Muscle of leg (tissue), 11 donors: ENCODE results near the gene MIEF1. TPM values are rescaled to one million over a fixed set of nuclear protein-coding genes. Genes with fewer than 3 reads are reported as not detected.

Experiments used
- DNase-seq: peaks from one replicate; pipeline ENCODE4 v3.0.0; 2013
- H3K27ac ChIP-seq: one replicate; pipeline ENCODE4 v1.5.1; 2013; ENCODE audit warnings: mild to moderate bottlenecking, low read length, control low read depth
- H3K27me3 ChIP-seq: one replicate; pipeline ENCODE4 v1.6.1; 2013; ENCODE audit warnings: low read length; ENCODE audit not compliant: control insufficient read depth, insufficient read depth
- H3K36me3 ChIP-seq: one replicate; pipeline ENCODE4 v1.6.1; 2013; ENCODE audit warnings: low read length; ENCODE audit not compliant: control insufficient read depth, insufficient read depth
- H3K4me1 ChIP-seq: one replicate; pipeline ENCODE4 v1.6.1; 2013; ENCODE audit warnings: low read length; ENCODE audit not compliant: control insufficient read depth, insufficient read depth
- H3K4me3 ChIP-seq: one replicate; pipeline ENCODE4 v1.5.1; 2013; ENCODE audit warnings: low read length, control low read depth
- H3K9me3 ChIP-seq: replicated peaks from 2 replicates; pipeline ENCODE4 v1.6.1; 2013; ENCODE audit warnings: low read depth, low read length; ENCODE audit not compliant: control insufficient read depth
- WGBS: methylation state at CpG from one replicate; pipeline ENCODE4 v1.1.5; 2013; ENCODE audit warnings: missing lambda C conversion rate; ENCODE audit not compliant: insufficient coverage; 5-methylcytosine and 5-hydroxymethylcytosine counted together
- polyA plus RNA-seq, 8 donors: library from polyadenylated mRNA; unstranded; fragments of 120-200 nt; gene quantifications; one replicate each; pipeline versions ENCODE4 v1.2.1 to v1.2.3, GENCODE V29; 2013; ENCODE audit warnings: inconsistent platforms in 1 of 8, low replicate concordance in 1 of 8; ENCODE audit not compliant: insufficient read length in 8 of 8, insufficient read depth in 1 of 8
- total RNA-seq: library from RNA; stranded (reverse); fragments of 120-200 nt; gene quantifications from one replicate; pipeline ENCODE4 v1.2.4, GENCODE V29; 2013

MIEF1 gene
- total and polyA plus RNA-seq, 9 donors, result 9.4 to 21.7 (median 18.0) TPM

DNA sequence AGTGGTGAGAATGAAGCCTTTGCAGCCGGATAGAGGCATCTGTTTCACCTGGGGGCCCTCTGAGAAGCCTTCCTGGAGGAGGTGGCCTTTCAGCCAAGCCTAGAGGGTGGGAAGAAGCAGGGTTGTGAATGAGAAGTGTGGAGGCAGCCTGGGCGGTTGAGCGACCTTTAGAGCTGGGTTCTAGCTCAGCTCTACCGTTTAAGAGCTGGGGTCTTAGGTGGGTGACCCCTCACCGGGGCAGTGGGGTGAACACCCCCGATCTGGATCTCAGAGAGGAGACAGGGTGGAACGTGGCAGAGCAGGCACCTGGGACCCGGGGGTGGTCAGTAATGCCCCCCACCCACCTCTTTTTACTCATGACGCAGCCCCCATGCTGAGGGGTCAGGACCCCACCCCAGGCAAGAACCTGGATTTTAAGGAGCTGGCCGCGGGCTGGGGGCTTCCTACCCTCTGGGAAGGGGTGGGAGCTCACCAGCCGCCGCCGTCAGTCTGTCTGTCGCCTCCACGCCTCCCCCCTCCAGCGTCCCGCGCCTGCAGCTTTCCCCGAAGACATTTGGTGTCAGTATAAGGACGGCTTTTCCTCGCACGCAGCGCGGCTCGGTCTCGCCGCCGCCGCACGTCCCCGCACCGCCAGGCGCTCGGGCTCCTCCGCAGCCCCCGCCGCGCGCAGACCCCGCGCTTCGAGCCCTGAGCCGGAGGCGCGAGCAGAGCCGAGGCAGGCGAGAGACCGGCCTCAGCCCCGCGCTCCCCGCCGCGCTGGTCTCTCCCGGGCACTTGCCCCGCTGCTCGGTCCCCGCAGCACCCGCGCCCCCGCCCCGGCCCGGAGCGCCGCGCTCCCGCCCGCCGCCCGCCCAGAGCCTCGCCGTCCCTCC lies 55.1 kb downstream of the MIEF1 start:
- H3K36me3 ChIP-seq, result no peaks in the 10 kb centered on the region
- H3K4me3 ChIP-seq, result no peak overlapping the region
- 2% methylated on average over 52 of the region's 72 CpGs for WGBS
- H3K4me1 ChIP-seq, result peaks cover 9% of the 10 kb centered on the region
- peak; percentile 30 for DNase-seq
- peaks cover 76% of the 10 kb centered on the region for H3K27me3 ChIP-seq
- H3K9me3 ChIP-seq, result no peaks in the 10 kb centered on the region
- no peak overlapping the region for H3K27ac ChIP-seq

DNA sequence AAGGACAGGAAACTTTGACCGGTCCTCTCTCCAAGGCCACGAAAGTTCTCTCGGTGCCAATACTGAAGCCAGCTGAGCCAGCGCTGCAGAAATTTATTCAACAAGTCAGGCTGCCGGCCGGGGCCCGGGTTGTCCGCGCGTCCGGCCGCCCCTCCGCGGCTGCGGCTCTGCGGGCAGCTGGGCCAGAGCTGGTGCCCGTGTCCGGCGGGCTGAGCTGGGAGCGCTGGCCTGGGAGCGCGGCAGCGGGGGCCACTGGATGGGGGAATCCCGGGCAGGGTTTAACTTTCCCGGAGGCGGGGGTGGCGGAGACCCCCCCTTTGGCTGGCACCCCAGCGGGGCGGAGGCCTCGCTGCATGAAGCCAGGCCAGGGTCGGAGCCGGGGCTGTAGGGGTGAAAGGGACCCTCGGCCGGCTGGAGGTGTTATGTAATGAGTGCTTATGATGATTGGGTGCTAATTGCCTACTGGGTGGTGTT lies 56.2 kb downstream of the MIEF1 start:
- Histone ChIP-seq H3K4me3 (no peak overlapping the region), H3K4me1 (peaks cover 9% of the 10 kb centered on the region), H3K27ac (no peak overlapping the region), H3K9me3 (no peaks in the 10 kb centered on the region), H3K27me3 (peaks cover 74% of the 10 kb centered on the region), H3K36me3 (no peaks in the 10 kb centered on the region)
- WGBS, result 3% methylated on average over 26 of the region's 34 CpGs
- no peak for DNase-seq

GRCh38 chr22:39558950-39559349 lies 56.9 kb downstream of the MIEF1 start:
- Histone ChIP-seq H3K36me3 (no peaks in the 10 kb centered on the region), H3K27ac (no peak overlapping the region), H3K4me1 (peaks cover 9% of the 10 kb centered on the region), H3K4me3 (no peak overlapping the region), H3K27me3 (peaks cover 73% of the 10 kb centered on the region), H3K9me3 (no peaks in the 10 kb centered on the region)
- WGBS, result 79% methylated on average over 10 of the region's 14 CpGs
- DNase-seq, result no peak

DNA sequence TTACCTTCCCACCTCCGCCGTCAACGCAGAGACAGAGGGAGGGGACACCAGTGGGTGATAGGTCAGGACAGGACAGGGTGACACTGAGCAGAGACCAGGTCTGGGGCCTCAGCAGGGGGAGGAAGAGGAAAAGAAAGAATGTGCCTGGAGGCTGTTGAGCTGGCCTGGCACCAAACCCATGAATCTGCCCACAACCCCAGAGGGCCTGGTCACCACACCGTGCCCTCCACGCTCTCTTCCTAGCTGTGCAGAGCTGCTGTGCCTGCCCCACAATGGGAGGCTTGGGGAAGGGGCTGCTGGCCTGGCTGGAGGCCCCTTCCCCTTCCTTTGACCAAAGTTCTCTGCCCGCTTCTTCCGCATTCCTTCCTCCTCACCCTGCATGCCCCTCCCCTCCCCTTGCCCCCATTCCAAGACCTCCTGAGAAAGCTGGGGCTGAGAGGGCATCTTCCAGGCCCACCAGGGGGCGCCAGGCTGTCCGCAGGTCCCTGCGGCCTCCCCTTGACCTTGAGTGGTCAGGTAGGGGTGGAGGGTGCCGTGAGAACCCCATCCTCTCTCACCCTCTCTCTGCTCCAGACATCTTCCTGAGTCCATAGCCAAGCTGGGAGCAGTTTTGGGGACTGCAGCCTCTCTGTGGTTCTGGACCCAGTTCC lies 57.5 kb downstream of the MIEF1 start:
- peaks cover 4% of the 10 kb centered on the region for H3K4me1 ChIP-seq

GRCh38 chr22:39560127-39560526 lies 58.0 kb downstream of the MIEF1 start:
- Histone ChIP-seq H3K27ac (no peak overlapping the region), H3K9me3 (no peaks in the 10 kb centered on the region), H3K4me3 (no peak overlapping the region), H3K27me3 (peaks cover 68% of the 10 kb centered on the region), H3K4me1 (peaks cover 4% of the 10 kb centered on the region), H3K36me3 (no peaks in the 10 kb centered on the region)
- DNase-seq, result no peak
- WGBS, result 100% methylated on average over 1 of the region's 6 CpGs

More for the DNA sequence above, 57.5 kb downstream of the MIEF1 start:
- no peak for DNase-seq
- Histone ChIP-seq H3K27me3 (peaks cover 68% of the 10 kb centered on the region), H3K27ac (no peak overlapping the region), H3K9me3 (no peaks in the 10 kb centered on the region), H3K4me3 (no peak overlapping the region), H3K36me3 (no peaks in the 10 kb centered on the region)
- WGBS, result 30% methylated on average over 2 of the region's 11 CpGs

DNA sequence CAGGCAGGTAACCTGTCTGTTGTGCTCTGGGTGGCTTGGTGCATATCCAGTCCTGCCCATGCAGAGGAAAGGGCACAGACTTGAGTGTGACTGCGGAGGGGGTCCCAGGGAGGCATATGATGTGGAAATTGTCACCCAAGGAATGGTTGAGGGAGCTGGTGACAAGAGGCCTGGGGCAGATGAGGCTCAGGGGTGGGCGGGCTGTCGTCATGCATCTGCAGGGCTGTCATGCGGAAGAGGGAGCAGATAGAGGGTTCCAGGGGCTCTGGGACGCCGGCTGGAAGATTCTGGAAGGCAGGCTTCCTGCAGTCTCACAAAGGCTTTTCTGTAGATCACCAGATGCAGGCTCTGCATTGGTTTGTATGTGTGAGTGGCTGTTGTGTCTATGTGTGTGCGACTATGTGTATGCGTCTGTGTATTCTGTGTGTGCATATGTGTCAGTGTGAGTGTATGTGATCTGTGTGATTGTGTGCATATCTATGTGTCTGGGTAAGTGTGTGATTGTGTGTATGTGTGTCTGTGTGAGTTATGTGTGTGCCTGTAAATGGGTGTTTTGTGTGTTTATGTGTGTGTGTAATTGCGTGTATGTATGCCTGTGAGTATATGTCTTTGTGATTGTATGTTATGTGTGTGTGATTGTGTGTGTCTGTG lies 60.9 kb downstream of the MIEF1 start:
- Histone ChIP-seq H3K4me3 (no peak overlapping the region), H3K4me1 (peaks cover 4% of the 10 kb centered on the region), H3K27ac (no peak overlapping the region), H3K27me3 (peaks cover 48% of the 10 kb centered on the region), H3K36me3 (no peaks in the 10 kb centered on the region), H3K9me3 (no peaks in the 10 kb centered on the region)
- DNase-seq, result no peak
- WGBS, result 68% methylated on average over 9 of the region's 9 CpGs

DNA sequence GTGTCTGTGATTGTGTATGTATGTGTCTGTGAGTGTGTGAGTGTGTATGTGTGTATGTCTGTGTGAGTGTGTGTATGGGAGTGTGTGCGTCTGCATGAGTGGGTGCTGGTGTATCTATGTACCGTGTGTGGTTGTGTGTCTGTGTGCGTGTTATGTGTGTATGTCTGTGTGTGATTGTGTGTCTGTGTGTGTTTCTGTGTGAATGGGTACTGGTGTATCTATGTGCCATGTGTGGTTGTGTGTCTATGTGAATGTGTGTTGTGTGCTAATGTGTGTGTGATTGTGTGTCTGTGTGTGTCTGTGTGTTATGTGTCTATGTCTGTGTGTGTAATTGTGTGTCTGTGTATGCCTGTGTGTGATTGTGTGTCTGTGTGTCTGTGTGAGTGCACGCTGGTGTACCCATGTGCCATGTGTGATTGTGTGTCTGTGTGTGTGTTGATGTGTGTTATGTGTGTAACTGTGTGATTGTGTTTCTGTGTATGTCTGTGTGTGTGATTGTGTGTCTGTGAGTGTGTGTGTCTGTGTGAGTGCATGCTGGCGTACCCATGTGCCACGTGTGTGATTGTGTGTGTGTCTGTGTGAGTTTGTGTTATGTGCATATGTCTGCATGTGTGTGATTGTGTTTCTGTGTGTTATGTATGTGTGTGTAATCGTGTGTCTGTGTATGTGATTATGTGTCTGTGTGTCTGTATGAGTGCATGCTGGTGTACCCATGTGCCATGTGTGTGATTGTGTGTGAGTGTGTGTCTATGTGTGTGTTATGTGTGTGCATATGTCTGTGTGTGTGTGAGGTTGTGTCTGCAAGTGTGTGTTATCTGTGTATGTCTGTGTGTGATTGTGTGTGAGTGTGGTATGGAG lies 61.7 kb downstream of the MIEF1 start:
- DNase-seq, result no peak
- Histone ChIP-seq H3K27ac (no peak overlapping the region), H3K36me3 (no peaks in the 10 kb centered on the region), H3K4me1 (no peaks in the 10 kb centered on the region), H3K9me3 (no peaks in the 10 kb centered on the region), H3K27me3 (peaks cover 40% of the 10 kb centered on the region), H3K4me3 (no peak overlapping the region)
- WGBS, result 85% methylated on average over 7 of the region's 7 CpGs

DNA sequence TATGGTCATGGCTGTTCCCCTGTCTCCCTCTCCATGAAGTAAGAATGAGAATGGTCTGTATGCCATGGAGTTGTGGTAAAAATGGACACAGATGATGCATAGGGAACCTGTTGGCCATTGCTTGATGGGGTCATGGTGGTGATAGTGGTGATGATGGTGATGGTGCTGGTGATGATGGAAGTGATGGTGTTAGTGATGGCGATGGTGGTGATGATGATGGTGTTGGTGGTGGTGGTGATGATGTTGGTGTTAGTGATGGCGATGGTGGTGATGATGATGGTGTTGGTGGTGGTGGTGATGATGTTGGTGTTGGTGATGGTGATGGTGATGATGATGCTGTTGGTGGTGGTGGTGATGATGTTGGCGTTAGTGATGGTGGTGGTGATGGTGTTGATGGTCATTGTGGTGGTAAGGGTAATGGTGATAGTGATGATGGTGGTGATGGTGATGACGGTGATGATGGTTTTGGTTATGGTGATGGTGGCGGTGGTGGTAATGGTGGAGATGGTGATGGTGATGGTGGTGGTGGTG lies 63.4 kb downstream of the MIEF1 start:
- Histone ChIP-seq H3K27me3 (peaks cover 26% of the 10 kb centered on the region), H3K4me1 (no peaks in the 10 kb centered on the region), H3K27ac (no peak overlapping the region), H3K4me3 (no peak overlapping the region), H3K36me3 (no peaks in the 10 kb centered on the region), H3K9me3 (no peaks in the 10 kb centered on the region)
- DNase-seq, result no peak
- WGBS, result 97% methylated on average over 5 of the region's 5 CpGs

- Histone ChIP-seq H3K27ac (no peak overlapping the region), H3K36me3 (no peaks in the 10 kb centered on the region), H3K9me3 (no peaks in the 10 kb centered on the region), H3K27me3 (peaks cover 10% of the 10 kb centered on the region), H3K4me1 (no peaks in the 10 kb centered on the region), H3K4me3 (no peak overlapping the region)
- 36% methylated on average over 14 of the region's 14 CpGs for WGBS
- no peak for DNase-seq
Observed at GRCh38 chr22:39567135-39567946, 65.3 kb downstream of the MIEF1 start.
